Loucy (cell line): ENCODE results near the gene PLA2G4D.

Experiments used
- EZH2phosphoT487 ChIP-seq: fragments of 200-600 bp; IDR thresholded peaks from 2 replicates; pipeline ENCODE4 v1.6.1; 2018; ENCODE audit warnings: antibody characterized with exemption, mild to moderate bottlenecking, moderate library complexity, borderline replicate concordance
- TF ChIP-seq, protein P1 (sequence below): fragments of 200-600 bp; sonication (generic); conservative IDR thresholded peaks from 2 replicates; pipeline ENCODE4 v1.5.1; 2014; ENCODE audit warnings: mild to moderate bottlenecking, antibody characterized with exemption, low read length

GRCh38 chr15:42031198-42031915 lies 63.0 kb downstream of the PLA2G4D start:
- TF ChIP-seq, protein P1, sequence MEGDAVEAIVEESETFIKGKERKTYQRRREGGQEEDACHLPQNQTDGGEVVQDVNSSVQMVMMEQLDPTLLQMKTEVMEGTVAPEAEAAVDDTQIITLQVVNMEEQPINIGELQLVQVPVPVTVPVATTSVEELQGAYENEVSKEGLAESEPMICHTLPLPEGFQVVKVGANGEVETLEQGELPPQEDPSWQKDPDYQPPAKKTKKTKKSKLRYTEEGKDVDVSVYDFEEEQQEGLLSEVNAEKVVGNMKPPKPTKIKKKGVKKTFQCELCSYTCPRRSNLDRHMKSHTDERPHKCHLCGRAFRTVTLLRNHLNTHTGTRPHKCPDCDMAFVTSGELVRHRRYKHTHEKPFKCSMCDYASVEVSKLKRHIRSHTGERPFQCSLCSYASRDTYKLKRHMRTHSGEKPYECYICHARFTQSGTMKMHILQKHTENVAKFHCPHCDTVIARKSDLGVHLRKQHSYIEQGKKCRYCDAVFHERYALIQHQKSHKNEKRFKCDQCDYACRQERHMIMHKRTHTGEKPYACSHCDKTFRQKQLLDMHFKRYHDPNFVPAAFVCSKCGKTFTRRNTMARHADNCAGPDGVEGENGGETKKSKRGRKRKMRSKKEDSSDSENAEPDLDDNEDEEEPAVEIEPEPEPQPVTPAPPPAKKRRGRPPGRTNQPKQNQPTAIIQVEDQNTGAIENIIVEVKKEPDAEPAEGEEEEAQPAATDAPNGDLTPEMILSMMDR: no peak
- TF ChIP-seq EZH2phosphoT487: no peak
